H54 (cell line): ENCODE data around the gene CNST.

Experiments used
- DNase-seq: peaks from one replicate; pipeline ENCODE4 v3.0.0; 2011; ENCODE audit warnings: low spot score, mixed read lengths; ENCODE audit not compliant: insufficient read length
- FAIRE-seq: peaks from 3 replicates; lab custom pipeline; 2011; peaks lifted over from hg19 to GRCh38; lab: Jason Lieb, UNC
- POLR2A ChIP-seq: IDR thresholded peaks from 2 replicates; pipeline ENCODE4 v1.6.1; 2011; ENCODE audit warnings: low read depth, mild to moderate bottlenecking, low read length

CNST gene

DNA sequence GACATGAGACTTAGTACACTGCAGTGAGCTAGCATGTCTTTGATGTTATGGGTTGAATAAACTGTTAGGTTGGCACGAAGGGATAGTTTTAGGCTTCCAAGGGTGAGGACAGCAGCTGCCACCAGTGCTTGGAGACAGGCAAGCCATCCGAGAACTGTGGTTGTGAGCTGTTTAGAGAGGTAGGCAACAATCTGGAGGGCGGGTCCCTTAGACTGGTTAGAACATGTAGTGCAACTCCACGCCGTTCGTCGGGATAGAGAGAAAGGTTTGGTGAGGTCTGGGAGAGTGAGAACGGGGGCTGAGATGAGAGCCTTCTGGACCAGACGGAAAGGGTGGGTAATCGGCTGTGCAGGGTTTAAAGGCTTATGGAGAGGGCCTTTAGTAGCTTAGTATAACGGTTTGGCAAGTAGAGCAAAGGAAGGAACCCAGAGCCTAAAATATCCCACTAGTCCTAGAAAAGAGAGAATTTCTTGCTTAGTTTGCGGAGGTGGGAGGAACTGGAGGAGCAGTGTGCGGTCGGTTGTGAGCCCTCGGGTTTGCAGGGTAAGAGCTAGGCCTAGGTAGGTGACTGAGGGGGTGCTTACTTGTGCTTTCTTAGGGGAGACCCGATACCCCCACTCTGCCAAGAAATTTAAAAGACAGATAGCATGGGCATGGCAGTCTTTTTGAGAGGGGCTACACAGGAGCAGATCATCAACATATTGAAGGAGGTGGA, 72.8 kb downstream of the CNST start:
- FAIRE-seq (no peak), DNase-seq (no peak)
- no peak for TF ChIP-seq POLR2A

DNA sequence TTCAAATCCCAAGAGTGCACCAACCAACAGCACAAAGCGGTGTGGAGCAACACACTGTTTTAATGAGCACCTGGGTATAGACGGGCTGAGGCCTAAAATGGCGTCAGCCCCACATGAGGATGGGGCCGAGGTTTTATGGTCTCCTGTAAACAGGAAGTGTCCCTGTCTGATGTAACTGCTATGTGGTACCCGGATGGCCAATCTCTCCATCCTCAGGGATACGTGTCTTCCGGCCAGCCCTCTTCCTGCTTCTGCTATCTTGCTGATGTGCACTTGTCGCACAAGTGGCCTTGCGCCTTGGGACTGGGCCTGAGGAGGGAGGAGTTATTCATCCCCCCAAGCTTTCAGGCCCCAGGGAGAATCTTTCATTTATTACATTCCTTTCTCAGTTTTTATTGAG, 73.5 kb downstream of the CNST start:
- no peak for TF ChIP-seq POLR2A
- no peak for DNase-seq
- no peak for FAIRE-seq

GRCh38 chr1:246640747-246641146, 74.5 kb downstream of the CNST start:
- TF ChIP-seq POLR2A = no peak
- FAIRE-seq (no peak), DNase-seq (no peak)

- no peak for TF ChIP-seq POLR2A
- no peak for DNase-seq
- FAIRE-seq = no peak
Observed at GRCh38 chr1:246641394-246641793, 75.1 kb downstream of the CNST start.

DNA sequence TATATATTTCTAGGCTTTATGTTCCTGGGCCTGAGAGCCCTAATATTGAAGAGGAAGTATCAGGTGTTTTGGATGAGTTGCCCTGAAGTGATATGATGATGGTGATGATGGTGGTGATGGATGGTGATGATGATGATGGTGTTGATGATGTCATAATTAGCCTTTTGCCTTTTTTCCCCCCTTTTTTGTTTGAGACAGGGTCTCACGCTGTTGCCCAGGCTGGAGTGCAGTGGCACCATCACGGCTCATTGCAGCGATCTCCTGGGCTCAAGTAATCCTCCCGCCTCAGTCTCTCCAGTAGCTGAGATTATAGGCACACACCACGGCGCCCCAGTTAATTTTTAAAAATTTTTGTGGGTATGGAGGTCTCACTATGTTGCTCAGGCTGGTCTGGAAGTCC, 76.5 kb downstream of the CNST start:
- DNase-seq (no peak), FAIRE-seq (no peak)
- TF ChIP-seq POLR2A = no peak

GRCh38 chr1:246647113-246647512, 80.9 kb downstream of the CNST start:
- FAIRE-seq (no peak), DNase-seq (no peak)
- no peak for TF ChIP-seq POLR2A

DNA sequence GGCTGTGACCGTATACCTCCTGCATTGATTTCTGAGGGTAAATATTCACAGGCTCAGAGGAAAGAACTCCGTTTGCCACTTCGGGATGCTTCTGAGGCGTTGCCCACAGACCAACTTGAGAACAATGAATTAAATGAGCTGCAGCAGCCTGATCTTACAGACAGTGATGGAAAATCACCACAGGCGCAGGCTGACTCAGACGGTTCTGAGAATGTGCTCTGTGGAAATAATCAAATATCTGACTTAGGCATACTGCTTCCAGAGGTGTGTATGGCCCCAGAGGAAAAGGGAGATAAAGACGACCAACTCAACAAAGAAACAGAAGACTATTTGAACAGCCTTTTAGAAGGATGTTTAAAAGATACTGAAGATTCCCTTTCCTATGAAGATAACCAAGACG, 81.3 kb downstream of the CNST start:
- FAIRE-seq (no peak), DNase-seq (no peak)
- no peak for TF ChIP-seq POLR2A

DNA sequence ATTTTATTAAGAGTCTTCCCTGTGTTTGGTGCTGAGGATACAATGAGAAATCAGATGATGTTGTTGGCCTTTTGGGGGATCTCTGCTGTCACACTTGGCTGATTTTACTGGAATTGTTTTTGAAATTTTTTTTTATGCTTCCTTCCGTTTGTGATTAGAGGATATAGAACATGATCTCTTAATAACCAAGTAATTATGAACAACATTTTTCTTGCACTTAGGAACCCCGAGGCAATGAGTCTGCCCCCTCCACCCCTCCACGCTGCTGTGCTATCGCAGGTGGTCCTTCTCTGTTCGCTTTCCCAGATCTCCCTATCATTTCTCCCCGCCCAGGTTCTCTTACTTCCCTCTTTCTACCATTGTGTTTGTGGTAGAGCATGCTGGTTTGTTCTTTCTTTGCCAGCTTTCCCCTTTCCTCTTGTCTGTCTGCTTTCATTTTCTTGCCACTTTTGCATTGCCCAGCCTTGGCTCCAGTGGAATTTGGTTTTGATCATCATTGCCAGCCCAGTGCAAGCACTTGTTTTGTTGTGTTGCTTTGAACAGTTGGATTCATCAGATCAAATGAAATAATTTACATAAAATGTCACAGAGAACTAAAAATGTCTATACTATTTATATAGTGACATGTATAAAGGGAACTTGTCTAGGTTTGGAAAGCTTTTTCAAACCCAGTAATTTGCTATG, 84.9 kb downstream of the CNST start:
- no peak for TF ChIP-seq POLR2A
- DNase-seq (no peak), FAIRE-seq (no peak)

DNA sequence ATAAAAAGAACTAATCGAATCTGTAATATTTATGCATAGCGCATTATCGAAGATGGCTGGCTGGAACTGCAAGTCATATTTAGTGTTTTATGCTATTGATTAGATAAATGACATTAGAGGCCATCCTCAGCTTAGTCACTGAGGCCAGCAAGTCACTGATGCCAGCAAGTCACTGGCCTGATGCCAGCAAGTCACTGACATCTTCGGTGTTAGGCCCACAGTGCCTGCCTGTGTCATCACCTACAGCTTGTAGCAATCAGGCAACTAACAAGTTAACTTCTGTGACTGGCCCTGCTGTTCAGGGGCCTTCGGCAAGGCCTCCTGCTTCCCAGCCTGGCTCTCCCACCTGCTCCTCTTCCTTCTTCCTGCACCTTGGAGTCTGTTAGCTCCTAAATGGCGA, 92.3 kb downstream of the CNST start:
- no peak for TF ChIP-seq POLR2A
- FAIRE-seq = no peak
- DNase-seq = no peak

- DNase-seq (no peak), FAIRE-seq (no peak)
- TF ChIP-seq POLR2A = no peak
Observed at GRCh38 chr1:246659594-246660140, 93.4 kb downstream of the CNST start.

DNA sequence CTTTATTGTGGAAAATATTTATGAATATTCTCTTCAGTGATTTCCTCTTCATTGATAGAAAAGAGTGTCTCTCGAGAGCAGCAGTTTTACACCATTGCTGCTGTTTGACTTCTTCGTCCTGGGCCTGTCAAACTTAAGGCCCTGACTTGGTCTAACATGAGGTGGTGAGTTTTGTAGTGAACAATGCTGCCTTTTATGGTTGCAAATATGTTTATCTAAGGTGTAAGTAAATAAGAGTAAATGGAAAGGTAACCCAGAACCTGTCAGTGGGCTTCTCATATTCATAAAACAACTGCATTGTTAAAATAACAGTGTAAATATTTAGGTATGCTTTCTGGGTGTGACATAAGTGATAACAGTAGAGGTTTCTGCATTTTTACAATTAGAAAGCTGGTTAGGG, 95.2 kb downstream of the CNST start:
- no peak for FAIRE-seq
- TF ChIP-seq POLR2A = no peak
- no peak for DNase-seq

GRCh38 chr1:246667773-246668172, 101.5 kb downstream of the CNST start:
- DNase-seq (no peak), FAIRE-seq (no peak)
- TF ChIP-seq POLR2A = no peak

DNA sequence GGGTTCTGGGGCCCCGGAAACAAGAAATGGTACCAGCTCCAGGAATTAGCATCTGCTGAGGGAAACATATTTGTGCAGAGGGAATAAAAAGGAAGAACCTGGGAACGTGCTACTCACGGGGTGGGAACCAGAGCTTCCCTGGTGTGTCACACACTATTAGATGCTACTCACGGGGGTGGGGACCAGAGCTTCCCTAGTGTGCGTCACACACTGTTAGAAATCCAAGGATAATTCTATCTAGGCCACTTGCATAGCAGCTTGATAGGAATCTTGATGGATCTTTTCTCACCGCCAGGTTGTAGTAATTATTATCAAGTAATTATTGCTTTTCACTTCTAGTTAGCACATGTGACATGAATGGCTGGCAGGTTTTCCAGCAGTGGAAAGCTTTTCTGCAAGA, 103.4 kb downstream of the CNST start:
- no peak for DNase-seq
- no peak for TF ChIP-seq POLR2A
- no peak for FAIRE-seq

GRCh38 chr1:246674049-246674448, 107.8 kb downstream of the CNST start:
- no peak for TF ChIP-seq POLR2A
- FAIRE-seq = no peak
- no peak for DNase-seq

DNA sequence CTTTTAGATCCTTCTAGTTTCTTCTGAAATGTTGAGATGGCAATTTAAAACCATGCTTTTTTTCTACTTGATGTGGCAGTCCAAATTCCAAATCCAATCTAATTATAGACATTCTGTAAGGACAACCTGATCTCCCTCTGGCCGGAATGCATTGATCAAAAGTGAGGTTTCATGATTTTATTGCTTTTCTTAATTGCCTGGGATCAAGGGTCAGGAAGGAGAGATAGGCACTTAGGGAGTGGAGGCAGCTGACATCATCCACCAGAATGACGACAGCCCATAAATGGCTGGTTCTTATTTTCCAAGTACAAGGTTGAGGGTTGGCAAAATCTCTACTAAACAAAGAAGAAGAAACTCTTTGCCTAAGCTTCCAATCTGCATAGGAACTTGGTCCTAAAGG, 111.6 kb downstream of the CNST start:
- no peak for TF ChIP-seq POLR2A
- FAIRE-seq (no peak), DNase-seq (no peak)
